DOHH2 (cell line): ENCODE measurements around the gene BHLHE40.
A peak's percentile ranks its signal among the peaks of the same experiment; 100 is the strongest.

Source experiments
- H3F3A ChIP-seq: fragments of 200-600 bp; sonication (generic), shearing (Covaris generic); 2 replicates; pipeline ENCODE4 v1.6.0; 2016; ENCODE audit warnings: antibody characterized with exemption, mild to moderate bottlenecking; ENCODE audit not compliant: control insufficient read depth, insufficient read depth
- H3K27ac ChIP-seq: fragments of 200-600 bp; sonication (generic); 2 replicates; pipeline ENCODE4 v1.5.1; 2014; ENCODE audit warnings: low read depth, mild to moderate bottlenecking, low read length, moderate library complexity
- H3K27me3 ChIP-seq: fragments of 200-600 bp; sonication (generic); 2 replicates; pipeline ENCODE4 v1.6.1; 2014; ENCODE audit warnings: mild to moderate bottlenecking, low read length, mixed read lengths; ENCODE audit not compliant: control insufficient read depth
- H3K36me3 ChIP-seq: fragments of 200-600 bp; sonication (generic); 2 replicates; pipeline ENCODE4 v1.6.1; 2014; ENCODE audit warnings: mild to moderate bottlenecking, low read length, moderate library complexity, mixed read lengths; ENCODE audit not compliant: control insufficient read depth
- H3K4me1 ChIP-seq: fragments of 200-600 bp; sonication (generic); 2 replicates; pipeline ENCODE4 v1.6.1; 2014; ENCODE audit warnings: mild to moderate bottlenecking, low read length, mixed read lengths; ENCODE audit not compliant: control insufficient read depth
- H3K4me2 ChIP-seq: fragments of 200-600 bp; sonication (generic); 2 replicates; pipeline ENCODE4 v1.6.0; 2014; ENCODE audit warnings: mild to moderate bottlenecking, low read length, moderate library complexity
- H3K4me3 ChIP-seq: fragments of 200-600 bp; sonication (generic); 2 replicates; pipeline ENCODE4 v1.5.1; 2014; ENCODE audit warnings: mild to moderate bottlenecking, low read length, mixed read lengths
- H3K79me2 ChIP-seq: fragments of 200-600 bp; sonication (generic); 2 replicates; pipeline ENCODE4 v1.6.1; 2014; ENCODE audit warnings: mild to moderate bottlenecking, low read length, mixed read lengths; ENCODE audit not compliant: control insufficient read depth
- H3K9me2 ChIP-seq: fragments of 200-600 bp; sonication (generic); replicated peaks from 2 replicates; pipeline ENCODE4 v1.6.1; 2014; ENCODE audit warnings: mild to moderate bottlenecking, low read length, mixed read lengths; ENCODE audit not compliant: control insufficient read depth
- H3K9me3 ChIP-seq: fragments of 200-600 bp; sonication (generic); 2 replicates; pipeline ENCODE4 v1.6.1; 2014; ENCODE audit warnings: antibody characterized with exemption, low read length, mixed read lengths; ENCODE audit not compliant: control insufficient read depth, insufficient read depth
- H4K20me1 ChIP-seq: fragments of 200-600 bp; sonication (generic); 2 replicates; pipeline ENCODE4 v1.6.0; 2014; ENCODE audit warnings: low read depth, mild to moderate bottlenecking, antibody characterized with exemption, low read length, moderate library complexity; ENCODE audit not compliant: control insufficient read depth, insufficient read depth
- CTCF ChIP-seq: fragments of 200-600 bp; sonication (generic); IDR thresholded peaks from one replicate; pipeline ENCODE4 v1.5.1; 2014; ENCODE audit warnings: antibody characterized with exemption, mild to moderate bottlenecking, low read depth, low read length; ENCODE audit not compliant: poor library complexity, severe bottlenecking
- EZH2phosphoT487 ChIP-seq: fragments of 200-600 bp; sonication (generic); IDR thresholded peaks from 2 replicates; pipeline ENCODE4 v1.6.1; 2017; ENCODE audit warnings: borderline replicate concordance, mild to moderate bottlenecking, antibody characterized with exemption, low read length, moderate library complexity, mixed read lengths

The BHLHE40 gene

DNA sequence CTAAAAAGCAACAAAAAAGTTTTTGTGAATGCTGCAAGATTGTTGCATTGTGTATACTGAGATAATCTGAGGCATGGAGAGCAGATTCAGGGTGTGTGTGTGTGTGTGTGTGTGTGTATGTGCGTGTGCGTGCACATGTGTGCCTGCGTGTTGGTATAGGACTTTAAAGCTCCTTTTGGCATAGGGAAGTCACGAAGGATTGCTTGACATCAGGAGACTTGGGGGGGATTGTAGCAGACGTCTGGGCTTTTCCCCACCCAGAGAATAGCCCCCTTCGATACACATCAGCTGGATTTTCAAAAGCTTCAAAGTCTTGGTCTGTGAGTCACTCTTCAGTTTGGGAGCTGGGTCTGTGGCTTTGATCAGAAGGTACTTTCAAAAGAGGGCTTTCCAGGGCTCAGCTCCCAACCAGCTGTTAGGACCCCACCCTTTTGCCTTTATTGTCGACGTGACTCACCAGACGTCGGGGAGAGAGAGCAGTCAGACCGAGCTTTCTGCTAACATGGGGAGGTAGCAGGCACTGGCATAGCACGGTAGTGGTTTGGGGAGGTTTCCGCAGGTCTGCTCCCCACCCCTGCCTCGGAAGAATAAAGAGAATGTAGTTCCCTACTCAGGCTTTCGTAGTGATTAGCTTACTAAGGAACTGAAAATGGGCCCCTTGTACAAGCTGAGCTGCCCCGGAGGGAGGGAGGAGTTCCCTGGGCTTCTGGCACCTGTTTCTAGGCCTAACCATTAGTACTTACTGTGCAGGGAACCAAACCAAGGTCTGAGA lies 4.7 kb downstream of the BHLHE40 start:
- Histone ChIP-seq H4K20me1 (0 out of 2 replicates have a peak, but pooled peaks cover 8% of the 10 kb centered on the region), H3K36me3 (peaks cover 10% of the 10 kb centered on the region; the same call in 1 of the 2 replicates), H3K27me3 (peaks cover 81% of the 10 kb centered on the region), H3K4me3 (peak overlapping the region; percentile 20; the same call in 1 of the 2 replicates), H3K9me3 (no peaks in the 10 kb centered on the region), H3K79me2 (no peaks in the 10 kb centered on the region), H3K9me2 (no peaks in the 10 kb centered on the region), H3F3A (peaks cover 13% of the 10 kb centered on the region), H3K27ac (no peak overlapping the region), H3K4me1 (peaks cover 51% of the 10 kb centered on the region), H3K4me2 (peak overlapping the region; percentile 32)
- TF ChIP-seq EZH2phosphoT487: peak; percentile 68; the same call in 1 of the 2 replicates
- TF ChIP-seq CTCF: no peak

DNA sequence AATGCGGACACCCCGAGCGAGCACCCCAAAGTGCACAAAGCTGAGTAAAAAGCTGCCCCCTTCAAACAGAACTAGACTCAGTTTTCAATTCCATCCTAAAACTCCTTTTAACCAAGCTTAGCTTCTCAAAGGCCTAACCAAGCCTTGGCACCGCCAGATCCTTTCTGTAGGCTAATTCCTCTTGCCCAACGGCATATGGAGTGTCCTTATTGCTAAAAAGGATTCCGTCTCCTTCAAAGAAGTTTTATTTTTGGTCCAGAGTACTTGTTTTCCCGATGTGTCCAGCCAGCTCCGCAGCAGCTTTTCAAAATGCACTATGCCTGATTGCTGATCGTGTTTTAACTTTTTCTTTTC lies 5.3 kb downstream of the BHLHE40 start:
- Histone ChIP-seq H3K79me2 (no peaks in the 10 kb centered on the region), H3K4me1 (peaks cover 48% of the 10 kb centered on the region), H4K20me1 (0 out of 2 replicates have a peak, but pooled peaks cover 8% of the 10 kb centered on the region), H3K9me2 (no peaks in the 10 kb centered on the region), H3K4me3 (no peak overlapping the region), H3K36me3 (peaks cover 10% of the 10 kb centered on the region; the same call in 1 of the 2 replicates), H3K27ac (no peak overlapping the region), H3F3A (peaks cover 13% of the 10 kb centered on the region), H3K27me3 (peaks cover 82% of the 10 kb centered on the region), H3K4me2 (peak overlapping the region; percentile 32), H3K9me3 (no peaks in the 10 kb centered on the region)
- TF ChIP-seq EZH2phosphoT487 (no peak), CTCF (no peak)

- H4K20me1 ChIP-seq: 0 out of 2 replicates have a peak, but pooled peaks cover 8% of the 10 kb centered on the region
- H3F3A ChIP-seq: peaks cover 13% of the 10 kb centered on the region
- no peaks in the 10 kb centered on the region for H3K9me3 ChIP-seq
- H3K4me3 ChIP-seq: no peak overlapping the region
- TF ChIP-seq CTCF (no peak), EZH2phosphoT487 (no peak)
- no peak overlapping the region for H3K27ac ChIP-seq
- H3K36me3 ChIP-seq: peaks cover 10% of the 10 kb centered on the region; the same call in 1 of the 2 replicates
- H3K79me2 ChIP-seq: no peaks in the 10 kb centered on the region
- no peaks in the 10 kb centered on the region for H3K9me2 ChIP-seq
- H3K4me2 ChIP-seq: no peak overlapping the region
- H3K4me1 ChIP-seq: peaks cover 38% of the 10 kb centered on the region
- peaks cover 75% of the 10 kb centered on the region for H3K27me3 ChIP-seq
Measured at GRCh38 chr3:4985330-4986174, 6.3 kb downstream of the BHLHE40 start.
